NCI-H146 treated with DMSO at 0.1 percent for 48 hours (cell line): ENCODE results near the gene PCDHB13.
"Not testable (repeated sequence)": the region's sequence is repeated elsewhere in the genome, so short reads cannot be mapped to it uniquely, and the experiment has no call there.

Experiments used
- DNase-seq: peaks from one replicate; lab custom pipeline; 2025; ENCODE audit not compliant: unreplicated experiment; lab: John Stamatoyannopoulos, UW

PCDHB13 gene

GRCh38 chr5:141213656-141214339 lies at the start of gene PCDHB13:
PCDHB13 (plus strand) TSS chr5:141213919; CDS start chr5:141214124, 205 bp downstream.
- not testable (repeated sequence) for DNase-seq

- DNase-seq: no peak
Observed at GRCh38 chr5:141172381-141173204, 41.1 kb upstream of the PCDHB13 start, which contains the start of gene PCDHB7. PCDHB7 (plus strand) TSS chr5:141172644; CDS start chr5:141172836, 192 bp downstream.

GRCh38 chr5:141174291-141175104 lies 39.2 kb upstream of the PCDHB13 start:
- DNase-seq: not testable (repeated sequence)

GRCh38 chr5:141175933-141176332 lies 37.8 kb upstream of the PCDHB13 start:
- no peak for DNase-seq

GRCh38 chr5:141177577-141178191 lies 36.0 kb upstream of the PCDHB13 start, which contains the start of gene PCDHB8:
PCDHB8 (plus strand) TSS chr5:141177790; CDS start chr5:141178035, 245 bp downstream.
- DNase-seq: peak; percentile 38

- not testable (repeated sequence) for DNase-seq
Observed at GRCh38 chr5:141179371-141179770, 34.3 kb upstream of the PCDHB13 start.

GRCh38 chr5:141179876-141180275 lies 33.8 kb upstream of the PCDHB13 start:
- DNase-seq: not testable (repeated sequence)

GRCh38 chr5:141180313-141180712 lies 33.4 kb upstream of the PCDHB13 start:
- no peak for DNase-seq

GRCh38 chr5:141182248-141182647 lies 31.5 kb upstream of the PCDHB13 start, which contains the start of gene PCDHB16:
PCDHB16 (plus strand) TSS chr5:141182387; CDS start chr5:141182560, 173 bp downstream.
- no peak for DNase-seq

GRCh38 chr5:141184117-141184855 lies 29.4 kb upstream of the PCDHB13 start:
- not testable (repeated sequence) for DNase-seq

- DNase-seq: peak; percentile 45
Observed at GRCh38 chr5:141186897-141187512, 26.7 kb upstream of the PCDHB13 start, which contains the start of gene PCDHB9. PCDHB9 (plus strand) TSS chr5:141187161; CDS start chr5:141187319, 158 bp downstream.

GRCh38 chr5:141188682-141189081 lies 25.0 kb upstream of the PCDHB13 start:
- not testable (repeated sequence) for DNase-seq

GRCh38 chr5:141189131-141189530 lies 24.6 kb upstream of the PCDHB13 start:
- not testable (repeated sequence) for DNase-seq

- DNase-seq: peak; percentile 36
Observed at GRCh38 chr5:141192110-141192725, 21.5 kb upstream of the PCDHB13 start, which contains the start of gene PCDHB10. PCDHB10 (plus strand) TSS chr5:141192353; CDS start chr5:141192553, 200 bp downstream.

- DNase-seq: not testable (repeated sequence)
Observed at GRCh38 chr5:141194332-141194731, 19.4 kb upstream of the PCDHB13 start.

GRCh38 chr5:141196363-141196762 lies 17.4 kb upstream of the PCDHB13 start:
- DNase-seq: no peak

- peak; percentile 51 for DNase-seq
Observed at GRCh38 chr5:141199359-141200235, 14.1 kb upstream of the PCDHB13 start, which contains the start of gene PCDHB11. PCDHB11 (plus strand) TSS chr5:141199627; CDS start chr5:141199775, 148 bp downstream.
